Osteoblast (primary cell): ENCODE measurements around the gene MPIG6B. TPM values are rescaled to one million over a fixed set of nuclear protein-coding genes. Genes with fewer than 3 reads are reported as not detected.

Experiments
- DNase-seq: peaks from one replicate; pipeline ENCODE4 v3.0.0; 2011; ENCODE audit warnings: low spot score, mixed read lengths; ENCODE audit not compliant: insufficient read length; ENCODE audit errors: missing footprints
- H2AFZ ChIP-seq: 2 replicates; pipeline ENCODE4 v1.6.0; 2011; ENCODE audit warnings: mild to moderate bottlenecking, low read length
- H3K27ac ChIP-seq: 2 replicates; pipeline ENCODE4 v1.5.1; 2011; ENCODE audit warnings: mild to moderate bottlenecking, low read depth, low read length, moderate library complexity
- H3K27me3 ChIP-seq: 2 replicates; pipeline ENCODE4 v1.6.0; 2012; ENCODE audit warnings: mild to moderate bottlenecking, control low read depth, inconsistent platforms, low read length, moderate library complexity; ENCODE audit not compliant: insufficient read depth
- H3K36me3 ChIP-seq: 2 replicates; pipeline ENCODE4 v1.5.1; 2011; ENCODE audit warnings: mild to moderate bottlenecking, low read length, control low read depth, moderate library complexity; ENCODE audit not compliant: insufficient read depth
- H3K4me1 ChIP-seq: 2 replicates; pipeline ENCODE4 v1.5.1; 2011; ENCODE audit warnings: mild to moderate bottlenecking, low read length, control low read depth, moderate library complexity; ENCODE audit not compliant: insufficient read depth
- H3K4me2 ChIP-seq: 2 replicates; pipeline ENCODE4 v1.6.0; 2011; ENCODE audit warnings: mild to moderate bottlenecking, low read length; ENCODE audit not compliant: insufficient read depth
- H3K4me3 ChIP-seq: fragments of 200-600 bp; sonication (generic); 3 replicates; pipeline ENCODE4 v1.5.1; 2012; ENCODE audit warnings: mild to moderate bottlenecking, low read length, inconsistent platforms; ENCODE audit not compliant: insufficient read depth
- H3K79me2 ChIP-seq: 2 replicates; pipeline ENCODE4 v1.6.0; 2012; ENCODE audit warnings: mild to moderate bottlenecking, low read length, control low read depth, inconsistent platforms; ENCODE audit not compliant: insufficient read depth
- H3K9me3 ChIP-seq: 2 replicates; pipeline ENCODE4 v1.5.1; 2011; ENCODE audit warnings: low read depth, low read length, control low read depth
- H4K20me1 ChIP-seq: 2 replicates; pipeline ENCODE4 v1.6.0; 2012; ENCODE audit warnings: mild to moderate bottlenecking, low read length, control low read depth; ENCODE audit not compliant: insufficient read depth
- total RNA-seq: library from RNA; depleted of rRNA; stranded (reverse); fragments of >200 nt; gene quantifications from 2 replicates; pipeline ENCODE4 v1.2.3, GENCODE V29; 2012
- TF ChIP-seq, protein P1 (sequence below): IDR thresholded peaks from 2 replicates; pipeline ENCODE4 v1.5.1; 2011; ENCODE audit warnings: mild to moderate bottlenecking, low read depth, low read length, moderate library complexity; ENCODE audit errors: extremely low read depth

Gene MPIG6B
- total RNA-seq, 1 donor = not detected

- Histone ChIP-seq H3K4me3 (peak within 1 kb of the TSS; percentile 92), H3K9me3 (no peaks in the 10 kb centered on the region), H3K27me3 (no peaks in the 10 kb centered on the region), H3K4me2 (peak within 1 kb of the TSS; percentile 91), H2AFZ (peak within 1 kb of the TSS; percentile 82), H3K79me2 (peaks cover 23% of the 10 kb centered on the region), H3K27ac (peak within 1 kb of the TSS; percentile 87), H3K36me3 (peaks cover 50% of the 10 kb centered on the region), H3K4me1 (peaks cover 18% of the 10 kb centered on the region), H4K20me1 (peaks cover 18% of the 10 kb centered on the region)
- TF ChIP-seq, protein P1, sequence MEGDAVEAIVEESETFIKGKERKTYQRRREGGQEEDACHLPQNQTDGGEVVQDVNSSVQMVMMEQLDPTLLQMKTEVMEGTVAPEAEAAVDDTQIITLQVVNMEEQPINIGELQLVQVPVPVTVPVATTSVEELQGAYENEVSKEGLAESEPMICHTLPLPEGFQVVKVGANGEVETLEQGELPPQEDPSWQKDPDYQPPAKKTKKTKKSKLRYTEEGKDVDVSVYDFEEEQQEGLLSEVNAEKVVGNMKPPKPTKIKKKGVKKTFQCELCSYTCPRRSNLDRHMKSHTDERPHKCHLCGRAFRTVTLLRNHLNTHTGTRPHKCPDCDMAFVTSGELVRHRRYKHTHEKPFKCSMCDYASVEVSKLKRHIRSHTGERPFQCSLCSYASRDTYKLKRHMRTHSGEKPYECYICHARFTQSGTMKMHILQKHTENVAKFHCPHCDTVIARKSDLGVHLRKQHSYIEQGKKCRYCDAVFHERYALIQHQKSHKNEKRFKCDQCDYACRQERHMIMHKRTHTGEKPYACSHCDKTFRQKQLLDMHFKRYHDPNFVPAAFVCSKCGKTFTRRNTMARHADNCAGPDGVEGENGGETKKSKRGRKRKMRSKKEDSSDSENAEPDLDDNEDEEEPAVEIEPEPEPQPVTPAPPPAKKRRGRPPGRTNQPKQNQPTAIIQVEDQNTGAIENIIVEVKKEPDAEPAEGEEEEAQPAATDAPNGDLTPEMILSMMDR = peak; percentile 64
- DNase-seq = peak; percentile 91
Observed at GRCh38 chr6:31728767-31729514, 5.8 kb downstream of the MPIG6B start, which contains the start of gene DDAH2. TSS of gene DDAH2 (minus strand) at chr6:31729299. CDS start at chr6:31729161, 138 bp downstream.

- Histone ChIP-seq H2AFZ (peak overlapping the region; percentile 82), H4K20me1 (peaks cover 24% of the 10 kb centered on the region), H3K36me3 (peaks cover 56% of the 10 kb centered on the region), H3K4me2 (peak overlapping the region; percentile 91), H3K9me3 (no peaks in the 10 kb centered on the region), H3K4me1 (peaks cover 24% of the 10 kb centered on the region), H3K27ac (peak overlapping the region; percentile 87), H3K79me2 (peaks cover 29% of the 10 kb centered on the region), H3K4me3 (peak overlapping the region; percentile 92), H3K27me3 (no peaks in the 10 kb centered on the region)
- TF ChIP-seq, protein P1 = no peak
- peak; percentile 99 for DNase-seq
Observed at GRCh38 chr6:31729515-31729978, 6.4 kb downstream of the MPIG6B start.

GRCh38 chr6:31729979-31730630 lies 6.9 kb downstream of the MPIG6B start:
- Histone ChIP-seq H3K9me3 (no peaks in the 10 kb centered on the region), H2AFZ (peak overlapping the region; percentile 65), H3K27me3 (no peaks in the 10 kb centered on the region), H3K36me3 (peaks cover 56% of the 10 kb centered on the region), H3K4me2 (peak overlapping the region; percentile 91), H3K27ac (peak overlapping the region; percentile 87), H3K4me1 (peaks cover 27% of the 10 kb centered on the region), H3K4me3 (peak overlapping the region; percentile 92), H4K20me1 (peaks cover 28% of the 10 kb centered on the region), H3K79me2 (peaks cover 34% of the 10 kb centered on the region)
- DNase-seq = peak; percentile 97
- TF ChIP-seq, protein P1 = no peak

- H3K4me2 ChIP-seq = peak overlapping the region; percentile 91
- no peak overlapping the region for H2AFZ ChIP-seq
- H3K4me1 ChIP-seq = peaks cover 27% of the 10 kb centered on the region
- TF ChIP-seq, protein P1 = no peak
- DNase-seq = peak; percentile 52
- no peaks in the 10 kb centered on the region for H3K9me3 ChIP-seq
- H3K27ac ChIP-seq = peak overlapping the region; percentile 87
- peaks cover 40% of the 10 kb centered on the region for H3K79me2 ChIP-seq
- H3K36me3 ChIP-seq = peaks cover 56% of the 10 kb centered on the region
- peaks cover 28% of the 10 kb centered on the region for H4K20me1 ChIP-seq
- peak overlapping the region; percentile 92 for H3K4me3 ChIP-seq
- no peaks in the 10 kb centered on the region for H3K27me3 ChIP-seq
Observed at GRCh38 chr6:31730631-31731086, 7.5 kb downstream of the MPIG6B start.
